NB4 (cell line): ENCODE data around the gene SSX4B.
"Not testable (repeated sequence)": the region's sequence is repeated elsewhere in the genome, so short reads cannot be mapped to it uniquely, and the experiment has no call there.

Source experiments
- POLR2A ChIP-seq: IDR thresholded peaks from 2 replicates; pipeline ENCODE4 v1.6.1; 2011; ENCODE audit warnings: mild to moderate bottlenecking; ENCODE audit not compliant: insufficient read length; ENCODE audit errors: extremely low read depth
- TF ChIP-seq, protein P1 (sequence below): IDR thresholded peaks from one replicate; pipeline ENCODE4 v1.5.1; 2012; ENCODE audit warnings: low read depth, low read length
- TF ChIP-seq, protein P2 (sequence below): IDR thresholded peaks from 2 replicates; pipeline ENCODE4 v1.6.1; 2011; ENCODE audit warnings: low read depth, low read length

DNA sequence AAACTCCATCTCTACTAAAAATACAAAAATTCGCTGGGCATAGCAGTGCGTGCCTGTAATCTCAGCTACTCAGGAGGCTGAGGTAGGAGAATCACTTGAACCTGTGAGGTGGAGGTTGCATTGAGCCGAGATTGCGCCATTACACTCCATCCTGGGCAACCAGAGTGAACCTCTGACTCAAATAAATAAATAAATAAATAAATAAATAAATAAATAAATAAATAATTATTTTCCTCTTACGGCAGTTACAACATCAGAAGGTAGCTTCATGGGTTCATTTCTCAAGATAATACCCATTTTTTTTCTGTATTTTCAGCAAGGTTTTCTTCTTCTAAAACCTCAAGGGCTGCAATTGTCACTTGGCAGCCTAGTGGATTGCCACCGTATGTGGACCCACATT, 35.4 kb upstream of the SSX4B start:
- TF ChIP-seq, protein P1, sequence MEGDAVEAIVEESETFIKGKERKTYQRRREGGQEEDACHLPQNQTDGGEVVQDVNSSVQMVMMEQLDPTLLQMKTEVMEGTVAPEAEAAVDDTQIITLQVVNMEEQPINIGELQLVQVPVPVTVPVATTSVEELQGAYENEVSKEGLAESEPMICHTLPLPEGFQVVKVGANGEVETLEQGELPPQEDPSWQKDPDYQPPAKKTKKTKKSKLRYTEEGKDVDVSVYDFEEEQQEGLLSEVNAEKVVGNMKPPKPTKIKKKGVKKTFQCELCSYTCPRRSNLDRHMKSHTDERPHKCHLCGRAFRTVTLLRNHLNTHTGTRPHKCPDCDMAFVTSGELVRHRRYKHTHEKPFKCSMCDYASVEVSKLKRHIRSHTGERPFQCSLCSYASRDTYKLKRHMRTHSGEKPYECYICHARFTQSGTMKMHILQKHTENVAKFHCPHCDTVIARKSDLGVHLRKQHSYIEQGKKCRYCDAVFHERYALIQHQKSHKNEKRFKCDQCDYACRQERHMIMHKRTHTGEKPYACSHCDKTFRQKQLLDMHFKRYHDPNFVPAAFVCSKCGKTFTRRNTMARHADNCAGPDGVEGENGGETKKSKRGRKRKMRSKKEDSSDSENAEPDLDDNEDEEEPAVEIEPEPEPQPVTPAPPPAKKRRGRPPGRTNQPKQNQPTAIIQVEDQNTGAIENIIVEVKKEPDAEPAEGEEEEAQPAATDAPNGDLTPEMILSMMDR = not testable (repeated sequence)
- TF ChIP-seq, protein P2, sequence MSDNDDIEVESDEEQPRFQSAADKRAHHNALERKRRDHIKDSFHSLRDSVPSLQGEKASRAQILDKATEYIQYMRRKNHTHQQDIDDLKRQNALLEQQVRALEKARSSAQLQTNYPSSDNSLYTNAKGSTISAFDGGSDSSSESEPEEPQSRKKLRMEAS = not testable (repeated sequence)
- TF ChIP-seq POLR2A = not testable (repeated sequence)
